IPS DF 4.7 (cell line): ENCODE data around the gene PRRG3.

Experiments used
- DNase-seq: peaks from one replicate; pipeline ENCODE4 v3.0.0-alpha.2; 2013; ENCODE audit warnings: low spot score; ENCODE audit errors: extremely low read depth

PRRG3 gene

DNA sequence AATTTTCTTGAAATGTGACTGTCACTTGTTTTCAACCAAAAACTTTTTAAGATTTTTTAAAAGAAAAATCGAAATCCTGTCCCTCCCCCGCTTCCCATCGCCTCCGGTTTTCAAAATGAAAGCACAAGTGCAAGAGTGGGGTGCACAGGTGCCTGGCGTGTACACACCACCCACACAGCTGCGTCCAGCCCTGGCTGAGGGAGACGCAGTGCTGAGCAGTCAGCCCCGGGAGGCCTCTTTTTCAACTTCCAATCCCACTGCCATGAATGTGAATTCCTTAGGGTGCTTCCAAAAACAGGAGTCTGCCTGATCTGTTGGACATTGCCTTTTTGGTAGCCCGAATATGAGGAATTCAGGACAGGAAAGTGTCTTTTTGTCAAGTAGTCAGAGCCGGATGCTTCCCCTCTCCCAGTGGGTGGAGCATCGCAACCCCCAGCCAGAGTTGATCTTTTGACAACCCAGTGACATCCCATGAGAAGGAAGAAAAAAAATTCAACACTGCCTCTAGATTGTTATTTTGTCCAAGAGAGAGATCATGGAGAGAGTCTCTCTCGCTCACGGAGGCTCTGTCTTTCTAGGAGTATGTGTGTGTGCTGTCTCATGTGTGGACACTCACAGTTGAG is 8.9 kb downstream of the PRRG3 start:
- DNase-seq: no peak

DNA sequence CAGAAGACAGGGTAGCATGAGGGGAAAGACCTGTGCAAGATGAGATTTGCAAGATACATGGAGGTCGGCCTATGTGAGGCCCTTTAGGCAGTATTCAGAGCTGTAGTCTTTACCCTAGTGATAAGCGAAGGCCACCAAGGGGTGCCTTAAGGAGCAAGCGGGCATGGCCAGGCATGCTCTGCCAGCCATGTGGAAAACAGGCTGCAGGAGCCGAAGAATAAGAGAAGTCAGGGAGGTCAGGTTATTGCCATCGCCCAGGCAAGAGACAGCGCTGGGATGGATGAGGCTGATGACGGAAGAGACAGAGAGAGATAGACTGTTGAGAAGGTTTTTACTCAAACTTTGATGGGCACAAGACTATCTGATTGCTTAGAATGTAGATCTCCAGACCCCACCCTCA is 13.6 kb downstream of the PRRG3 start:
- DNase-seq: no peak

DNA sequence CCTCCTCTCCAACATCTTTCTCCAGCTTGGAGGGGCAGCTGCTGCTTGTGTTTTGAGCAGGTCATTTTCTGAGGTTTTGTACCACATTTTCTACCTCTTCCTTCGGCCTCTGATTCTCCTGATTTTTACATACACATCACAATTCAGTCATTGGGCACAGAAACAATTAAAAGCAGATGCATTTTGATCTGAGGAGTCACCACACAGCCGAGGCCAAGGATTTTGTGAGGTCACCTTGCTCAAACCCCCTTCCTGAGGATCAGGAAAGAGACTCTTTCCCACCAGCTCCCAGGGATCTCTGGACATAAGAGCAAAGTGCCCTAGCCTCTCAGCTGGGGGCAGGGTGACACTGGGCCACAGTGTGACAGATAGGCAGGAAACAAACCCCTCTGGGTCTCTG is 15.2 kb downstream of the PRRG3 start:
- DNase-seq: no peak

DNA sequence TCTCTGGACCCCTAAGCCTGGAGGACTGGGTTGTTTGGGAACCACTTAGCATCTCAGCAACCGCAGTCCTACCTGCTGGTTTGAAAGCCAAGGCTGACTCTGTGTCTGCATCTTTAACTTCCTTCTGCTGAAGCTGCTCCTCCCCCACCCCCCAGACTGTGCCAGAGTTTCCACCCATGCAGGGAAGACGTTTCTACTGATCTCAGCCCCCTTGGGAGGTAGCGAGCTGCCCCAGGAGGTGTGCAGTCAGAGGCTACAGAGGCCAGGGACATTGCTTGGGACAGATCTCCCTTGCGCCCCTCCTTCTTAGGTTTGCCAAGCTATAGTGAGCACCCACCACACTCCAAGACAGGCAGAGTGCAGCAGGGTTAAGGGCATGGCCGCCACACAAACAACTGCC is 15.9 kb downstream of the PRRG3 start:
- DNase-seq: no peak

DNA sequence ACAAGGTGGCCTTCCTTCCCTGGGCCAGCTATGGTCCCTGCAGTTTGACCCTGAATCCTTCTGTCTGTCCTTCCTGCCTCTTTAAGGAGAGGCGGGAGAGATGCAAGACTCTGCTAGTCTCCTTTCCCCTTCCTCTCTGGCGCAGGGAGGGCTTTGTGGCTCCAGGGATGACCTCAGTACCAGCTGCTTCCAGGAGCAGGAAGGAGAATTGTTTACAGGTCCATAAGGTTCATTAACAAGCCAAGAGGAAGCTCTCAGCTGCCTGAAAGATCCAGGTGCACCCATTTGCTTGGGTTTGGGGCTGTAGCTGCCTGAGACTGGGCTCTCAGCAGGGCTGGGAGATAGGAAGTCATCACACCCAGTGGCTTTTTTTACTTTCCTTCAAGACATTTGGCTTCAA is 16.5 kb downstream of the PRRG3 start:
- no peak for DNase-seq

DNA sequence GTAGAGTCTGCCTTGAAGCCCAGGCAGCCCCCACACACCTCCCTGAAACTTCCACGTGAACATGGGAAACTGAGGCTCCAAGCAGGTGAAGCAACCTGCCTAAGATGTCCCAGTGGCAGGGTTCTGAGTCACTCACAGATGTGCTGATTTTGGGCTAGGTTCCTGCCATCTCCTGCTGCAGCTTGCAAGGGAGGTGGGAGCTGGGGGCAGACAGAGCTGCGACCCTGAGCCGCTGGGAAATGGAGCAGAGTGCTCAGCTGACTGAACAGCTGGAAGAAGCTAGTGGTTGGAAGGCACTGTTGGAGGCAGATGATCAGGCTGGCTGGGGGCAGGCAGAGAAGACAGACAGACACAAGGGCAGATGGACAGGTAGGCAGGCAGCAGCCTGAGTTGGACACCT is 17.0 kb downstream of the PRRG3 start:
- DNase-seq: no peak

DNA sequence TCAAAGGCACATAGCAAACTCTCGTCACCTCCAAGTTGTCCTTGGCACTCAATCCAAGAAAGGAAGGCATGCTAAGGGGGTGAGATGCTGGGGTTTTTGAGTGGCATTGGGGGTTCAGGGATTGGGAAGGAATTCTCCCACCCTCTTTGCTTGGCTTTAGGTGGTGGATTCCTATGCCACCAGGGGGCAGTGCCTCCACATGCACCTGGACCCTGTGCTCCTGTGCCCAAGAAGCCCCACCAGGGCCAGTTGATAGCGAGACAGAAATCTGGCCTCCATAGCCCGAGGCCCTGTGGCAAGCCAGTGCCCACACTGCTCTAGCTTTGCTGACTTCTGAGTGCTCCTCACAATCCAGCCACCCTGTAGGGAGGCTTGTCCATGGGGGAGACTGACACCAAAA is 18.6 kb downstream of the PRRG3 start:
- no peak for DNase-seq

DNA sequence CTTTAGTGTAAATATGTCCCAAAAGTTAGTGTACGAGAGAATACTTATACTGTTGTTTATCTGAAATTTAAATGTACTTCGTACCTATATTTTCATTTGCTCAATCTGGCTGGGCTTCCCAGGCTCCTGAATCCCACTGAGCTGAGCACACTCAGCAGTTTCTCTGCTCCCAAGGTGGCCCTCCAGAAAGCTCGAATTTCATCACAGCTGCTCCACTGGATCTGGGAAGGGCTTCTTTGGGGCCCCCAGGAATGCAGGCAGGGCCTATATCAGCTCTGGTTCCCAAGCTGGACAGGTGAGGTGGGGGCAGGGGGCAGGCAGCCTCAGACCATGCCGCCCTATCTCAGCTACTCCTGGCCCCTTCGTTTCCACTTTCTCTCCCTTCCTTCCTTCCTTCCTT is 19.1 kb downstream of the PRRG3 start:
- DNase-seq: no peak

DNA sequence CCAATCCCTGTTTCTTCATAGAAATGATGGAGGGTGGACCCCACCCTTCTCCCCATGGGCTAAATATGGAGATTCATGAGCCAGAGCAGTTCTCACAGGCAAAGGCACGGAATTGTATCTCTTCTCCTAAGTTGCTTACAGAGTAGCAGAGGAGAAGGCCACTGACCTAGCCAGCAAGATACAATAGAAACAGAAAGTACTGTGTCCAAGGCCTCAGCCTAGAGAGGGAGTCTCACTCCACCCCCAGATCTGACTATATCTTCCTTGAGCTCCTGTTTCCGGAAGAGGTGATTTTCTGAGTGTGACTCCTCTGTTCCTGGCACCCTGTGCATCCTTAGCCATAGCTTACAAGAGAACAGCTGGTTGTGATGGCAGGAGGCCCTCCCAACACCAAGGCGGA is 20.5 kb downstream of the PRRG3 start, which contains the start of gene FATE1:
Gene FATE1 (plus strand): TSS at position 284 of the 400 bp plus-strand sequence. CDS start 85 bp downstream, at position 369.
- no peak for DNase-seq

DNA sequence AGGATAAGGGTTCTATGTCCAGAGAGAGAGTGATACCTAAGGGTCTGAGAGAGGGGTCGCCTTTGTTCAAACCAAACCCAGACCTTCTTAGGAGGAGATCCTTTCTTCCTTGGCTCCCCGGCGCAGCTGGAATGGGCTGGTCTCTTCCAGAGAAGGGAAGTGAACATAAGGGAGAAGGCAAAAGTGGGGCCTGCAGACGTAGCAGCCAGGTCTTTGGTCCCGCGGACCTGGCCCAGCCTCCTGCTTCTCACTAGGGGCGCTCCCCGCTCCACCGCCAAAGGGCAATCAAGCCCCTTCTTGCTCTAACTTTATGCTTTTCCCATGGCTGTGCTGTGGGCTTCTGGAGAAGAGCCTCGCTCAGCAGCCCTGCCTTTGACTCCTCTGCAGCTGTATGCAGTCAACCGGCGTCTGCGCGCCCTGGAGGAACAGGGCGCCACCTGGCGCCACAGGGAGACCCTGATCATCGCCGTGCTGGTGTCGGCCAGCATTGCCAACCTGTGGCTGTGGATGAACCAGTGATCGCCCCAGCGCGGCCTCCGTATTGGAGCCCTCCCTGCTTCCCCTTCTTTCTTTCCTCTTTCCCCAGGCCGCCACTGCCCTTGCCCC is 27.1 kb downstream of the PRRG3 start:
- DNase-seq: no peak

DNA sequence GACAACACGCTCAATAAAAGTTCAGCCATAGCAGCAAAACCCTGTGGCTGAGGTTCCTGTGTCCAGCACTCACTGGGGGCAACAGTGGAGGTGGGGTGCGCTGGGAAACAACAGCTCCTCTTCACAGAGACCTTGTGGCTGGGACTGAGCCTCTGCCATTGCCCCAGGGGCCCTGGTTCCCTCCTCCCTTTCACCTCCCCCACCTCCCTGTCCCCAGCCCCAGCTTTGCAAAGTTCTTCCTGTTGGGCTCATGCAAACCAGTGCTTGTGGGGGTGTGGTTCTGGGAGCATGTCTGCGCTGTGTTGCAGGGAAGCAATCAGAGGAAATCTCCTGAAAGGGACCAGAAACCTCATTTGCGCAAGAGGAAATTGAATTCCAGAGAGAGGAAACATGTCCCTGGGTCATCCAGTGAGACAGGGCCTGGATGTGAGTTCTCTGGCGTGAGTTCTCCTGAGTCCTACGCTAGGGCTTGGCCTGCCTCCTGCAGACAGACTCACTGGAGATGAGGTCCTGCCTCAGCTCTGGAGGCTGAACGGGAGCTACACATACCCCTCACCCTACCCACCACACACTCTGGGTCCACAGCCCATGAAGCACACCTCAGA is 28.0 kb downstream of the PRRG3 start:
- DNase-seq: no peak

DNA sequence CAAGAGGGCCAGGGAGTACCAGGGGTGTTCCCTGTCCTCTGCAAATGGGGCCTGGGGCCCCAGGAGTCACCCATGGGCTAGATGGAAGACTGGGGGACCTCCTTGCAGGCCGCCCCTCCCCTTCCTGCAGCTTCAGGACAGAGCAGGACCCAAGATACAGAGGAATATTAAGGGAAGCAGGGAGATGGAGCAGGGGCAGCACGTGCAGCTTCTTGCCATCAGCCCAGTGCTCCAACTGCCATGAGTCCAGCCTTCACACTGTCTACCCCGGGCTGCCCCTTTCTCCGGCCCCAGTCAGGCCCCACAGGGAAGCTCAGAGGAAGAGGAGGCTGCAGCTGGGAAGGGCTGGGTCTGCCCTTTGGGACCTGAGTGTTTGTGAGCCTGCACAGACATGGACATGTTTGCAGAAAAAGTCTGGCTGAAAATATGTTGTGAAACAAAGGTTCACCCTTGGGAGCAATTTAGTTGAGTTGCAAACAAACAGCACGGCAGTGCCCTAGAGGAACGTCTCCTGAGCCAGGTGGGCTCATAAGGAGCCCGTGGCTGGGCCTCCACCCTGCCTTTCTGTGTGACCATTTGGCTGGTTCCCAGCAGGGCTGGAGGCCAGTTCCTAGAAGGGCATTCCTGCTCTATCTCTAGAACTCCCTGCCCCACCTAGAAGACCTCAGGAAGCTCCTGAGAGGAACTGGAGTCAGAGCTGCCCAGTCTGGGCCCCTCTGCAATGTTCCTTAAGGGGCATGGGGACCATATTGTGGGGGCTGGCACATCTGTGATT is 29.5 kb downstream of the PRRG3 start:
- no peak for DNase-seq

DNA sequence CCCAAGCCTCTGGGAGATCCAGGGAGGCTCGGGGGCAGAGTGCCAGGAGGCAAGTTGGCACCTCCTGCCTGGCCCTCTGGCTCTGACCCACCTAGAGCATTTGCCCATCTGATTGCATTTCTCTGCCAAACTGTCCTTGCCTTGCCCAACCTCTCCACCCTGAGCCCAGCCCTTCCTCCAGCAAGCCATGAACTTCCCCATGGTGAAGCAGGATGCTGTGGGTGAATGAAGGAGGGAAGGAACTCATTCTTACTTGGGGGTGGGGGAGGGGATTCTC is 30.0 kb downstream of the PRRG3 start:
- no peak for DNase-seq

DNA sequence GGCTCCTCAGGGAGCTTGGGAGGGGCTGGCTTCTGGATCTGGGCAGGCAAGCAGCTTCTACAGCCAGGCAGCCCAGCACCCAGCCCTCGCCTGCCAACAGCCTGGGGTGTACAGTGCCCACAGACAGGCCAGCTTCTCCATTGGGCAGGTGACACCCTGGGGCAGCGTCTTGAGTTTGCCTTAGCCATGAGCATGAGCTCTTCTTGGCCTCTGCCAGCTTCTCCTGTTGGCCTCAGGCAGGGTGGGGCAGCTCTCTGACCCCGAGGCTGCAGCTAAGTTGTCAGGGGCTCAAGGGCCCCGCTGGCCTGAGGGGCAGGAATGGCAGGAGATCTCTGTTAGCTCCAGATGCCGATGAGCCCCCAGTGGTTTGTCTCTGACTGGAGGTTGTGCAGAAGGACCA is 31.5 kb downstream of the PRRG3 start:
- DNase-seq: no peak

DNA sequence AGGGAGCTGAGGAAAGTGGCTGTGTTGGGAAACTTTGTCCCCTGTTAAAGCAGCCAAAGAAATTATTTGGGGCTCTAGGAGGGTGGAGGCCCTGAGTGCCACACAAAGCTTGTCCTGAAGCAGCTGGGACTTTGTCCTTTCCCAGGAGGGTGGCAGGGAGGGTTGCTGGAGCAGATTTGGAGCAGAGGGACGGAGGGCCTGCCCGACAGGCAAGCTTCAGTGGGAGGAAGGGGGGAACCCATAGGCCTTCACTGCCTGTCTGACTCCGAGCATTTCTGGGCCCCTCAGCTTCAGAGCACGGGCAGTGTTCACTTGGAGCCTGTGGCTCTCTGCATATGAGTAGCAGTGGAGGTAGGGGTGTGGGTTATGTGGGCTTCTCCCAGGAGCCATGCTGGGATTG is 32.1 kb downstream of the PRRG3 start:
- no peak for DNase-seq

DNA sequence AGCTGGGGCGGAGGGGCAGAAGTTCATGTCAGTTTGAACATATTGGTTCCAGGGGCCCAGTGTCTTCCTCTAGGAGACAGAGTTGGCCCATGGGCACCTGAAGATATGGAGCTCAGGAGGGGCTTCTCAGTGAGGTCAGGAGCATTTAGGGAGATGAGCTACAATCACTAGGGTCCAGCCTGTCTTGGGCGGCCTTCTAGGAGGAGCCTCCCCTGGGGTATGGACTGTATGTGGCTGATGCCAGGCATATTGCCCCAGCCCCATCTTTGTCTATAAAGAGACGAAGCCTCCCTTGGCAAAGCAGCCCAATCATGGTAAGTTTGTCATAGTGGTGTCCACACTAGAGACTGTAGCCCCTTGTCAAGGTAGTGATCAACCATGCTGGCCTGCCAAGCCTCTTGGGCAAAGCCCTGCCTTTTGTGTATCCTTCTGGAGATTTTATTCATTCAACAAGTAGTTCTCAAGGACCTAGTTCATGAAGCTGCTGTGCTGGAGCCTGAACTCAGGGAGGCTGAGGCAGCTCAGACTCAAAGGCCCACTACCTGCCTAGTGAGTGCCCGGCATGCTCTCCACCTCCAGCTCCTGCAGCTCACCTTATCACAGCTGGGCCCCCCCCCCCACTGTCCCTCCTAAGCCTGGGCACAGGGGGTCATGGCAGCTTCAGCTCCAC is 33.9 kb downstream of the PRRG3 start:
- no peak for DNase-seq

DNA sequence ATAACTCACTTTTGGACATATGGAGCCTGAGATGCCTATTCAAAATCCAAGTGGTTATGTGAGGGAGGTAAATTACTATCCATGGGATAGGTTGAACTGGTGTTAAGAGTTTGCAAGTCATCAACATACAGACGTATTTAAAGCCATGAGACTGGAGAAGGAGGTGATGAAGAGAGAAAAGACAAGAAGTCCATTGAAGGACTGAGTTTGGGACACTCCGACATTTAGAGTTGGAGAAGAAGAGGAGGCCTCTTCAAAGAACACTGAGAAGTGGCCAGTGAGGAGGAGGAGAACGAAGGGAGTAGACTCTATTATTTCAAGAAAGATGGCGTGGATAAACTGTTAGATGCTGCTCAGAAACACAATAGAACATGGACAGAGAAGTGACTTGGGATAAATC is 39.2 kb downstream of the PRRG3 start, which contains the start of gene CNGA2:
Gene CNGA2 (plus strand): TSS at position 301 of the 400 bp plus-strand sequence. CDS start 3,738 bp downstream, outside the sequence.
- DNase-seq: no peak

DNA sequence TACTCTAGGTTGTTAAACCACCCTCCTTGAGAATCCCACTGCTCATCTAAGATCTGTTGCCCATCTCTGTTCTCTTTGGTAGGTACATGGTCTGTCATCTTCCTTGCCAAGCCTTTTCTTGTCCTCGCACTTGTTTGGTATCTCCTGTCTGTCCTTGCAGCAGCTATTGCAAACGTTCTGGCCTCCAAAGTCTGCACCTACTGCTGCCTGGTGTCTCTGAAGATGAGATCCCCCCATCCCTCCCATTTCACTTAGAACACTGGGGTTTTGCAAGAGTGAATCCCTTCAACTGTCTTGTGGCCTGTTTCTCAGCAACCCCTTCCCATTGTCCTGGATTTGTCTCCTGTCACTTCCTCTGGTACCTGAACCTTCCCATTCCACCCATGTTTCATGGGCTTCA is 40.0 kb downstream of the PRRG3 start:
- DNase-seq: no peak

DNA sequence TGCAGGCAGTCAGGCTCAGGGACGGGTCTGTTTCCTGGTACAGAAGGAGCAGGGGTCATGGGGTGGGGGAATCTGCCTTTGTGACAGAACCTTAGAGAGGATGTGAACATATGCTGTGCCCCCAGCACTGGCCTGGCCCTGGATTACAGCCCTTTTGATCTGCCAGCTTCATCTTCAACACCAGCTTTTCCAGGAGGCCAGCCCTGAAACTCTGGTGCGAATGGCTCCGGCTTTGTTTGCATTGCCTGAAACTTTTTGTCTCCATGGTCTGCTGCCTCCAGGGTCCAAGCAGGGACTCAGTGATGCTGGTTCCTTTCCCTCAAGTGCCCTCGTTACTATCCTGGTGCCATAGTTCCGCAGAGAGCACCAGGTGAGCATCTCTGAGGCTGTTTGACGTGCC is 41.4 kb downstream of the PRRG3 start:
- no peak for DNase-seq

DNA sequence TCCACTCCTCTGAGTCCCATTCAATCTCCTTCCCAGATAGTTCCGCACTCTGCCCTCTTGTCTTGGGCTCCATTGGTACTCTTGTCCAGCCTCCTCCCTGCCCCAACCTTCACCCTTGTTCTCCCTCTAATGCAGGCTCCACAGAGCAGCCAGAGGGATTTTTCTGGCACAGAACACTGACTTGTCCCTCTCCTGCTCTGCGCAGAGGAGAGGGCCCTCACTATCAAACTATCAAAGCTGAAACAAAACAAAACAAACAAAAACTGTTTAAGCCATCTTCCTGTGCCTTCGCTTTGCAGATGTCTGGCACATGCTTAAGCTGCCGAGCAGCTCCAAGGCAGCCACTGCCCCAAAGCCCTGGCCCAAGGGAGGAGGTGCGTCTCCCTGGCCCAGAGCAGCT is 42.2 kb downstream of the PRRG3 start:
- DNase-seq: no peak

DNA sequence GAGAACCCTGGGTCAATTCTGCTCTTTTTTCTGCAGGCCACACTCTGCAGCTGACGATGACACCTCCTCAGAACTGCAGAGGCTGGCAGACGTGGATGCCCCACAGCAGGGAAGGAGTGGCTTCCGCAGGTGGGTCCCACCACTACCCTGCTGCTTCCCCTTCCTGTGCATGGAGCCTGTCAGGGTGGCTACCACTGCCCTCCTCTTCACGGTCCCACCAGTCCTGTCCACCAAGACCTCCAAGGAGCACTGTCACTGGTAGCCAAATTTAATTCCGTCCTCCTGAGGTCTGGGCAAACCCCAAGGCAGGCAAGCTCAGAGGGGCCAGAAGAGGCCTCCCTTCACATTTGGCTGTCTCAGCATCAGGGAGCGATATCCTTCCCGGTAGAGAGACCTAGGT is 43.5 kb downstream of the PRRG3 start:
- DNase-seq: no peak

DNA sequence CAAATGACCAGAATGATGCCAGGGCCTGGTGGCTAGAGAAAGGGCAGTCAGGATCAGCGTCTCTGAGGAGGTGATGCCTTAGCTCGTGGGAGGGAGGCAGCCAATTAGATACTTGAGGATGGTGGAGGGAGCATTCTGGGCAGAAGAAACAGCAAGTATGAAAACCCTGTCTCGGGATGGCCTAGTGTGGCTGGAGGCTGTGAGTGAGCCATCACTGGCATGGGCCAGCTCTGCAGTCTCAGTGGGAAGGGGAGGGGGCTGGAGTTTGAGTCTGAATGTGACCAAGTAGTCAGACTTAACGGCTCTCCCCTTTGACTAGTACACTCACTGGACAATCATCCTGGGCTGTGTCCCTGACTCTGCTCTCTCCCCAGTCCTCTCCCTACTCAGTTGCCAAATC is 46.3 kb downstream of the PRRG3 start:
- DNase-seq: no peak
